Muscle layer of colon (tissue), 2 donors: ENCODE results near the gene ITGAL.
"Not testable (repeated sequence)": the region's sequence is repeated elsewhere in the genome, so short reads cannot be mapped to it uniquely, and the experiment has no call there.

Source experiments
- H3K27ac ChIP-seq: one replicate; pipeline ENCODE4 v1.7.0; 2013; ENCODE audit warnings: low read depth, mild to moderate bottlenecking, low read length, moderate library complexity
- H3K27me3 ChIP-seq, 2 donors: one replicate each; pipeline ENCODE4 v1.7.0; 2013; ENCODE audit warnings: low read length in 2 of 2, mild to moderate bottlenecking in 2 of 2; ENCODE audit not compliant: insufficient read depth in 2 of 2, control insufficient read depth in 1 of 2
- H3K36me3 ChIP-seq: one replicate; pipeline ENCODE4 v1.7.0; 2013; ENCODE audit warnings: mild to moderate bottlenecking, low read length; ENCODE audit not compliant: insufficient read depth
- H3K4me1 ChIP-seq: one replicate; pipeline ENCODE4 v1.7.0; 2013; ENCODE audit warnings: mild to moderate bottlenecking, low read length; ENCODE audit not compliant: insufficient read depth
- H3K4me3 ChIP-seq, 2 donors: one replicate each; pipeline ENCODE4 v1.7.0; 2013; ENCODE audit warnings: low read length in 2 of 2, low read depth in 1 of 2, mild to moderate bottlenecking in 1 of 2, moderate library complexity in 1 of 2
- H3K9ac ChIP-seq: one replicate; pipeline ENCODE4 v1.7.0; 2013; ENCODE audit warnings: low read length
- H3K9me3 ChIP-seq: one replicate; pipeline ENCODE4 v1.7.0; 2013; ENCODE audit warnings: mild to moderate bottlenecking, low read length
- donor health status: abdominal sarcoma.
- donor health status: Adenocarcinoma of cecum.

The ITGAL gene

GRCh38 chr16:30458561-30459394 is 13.8 kb upstream of the ITGAL start:
- H3K9ac ChIP-seq, result no peak overlapping the region

GRCh38 chr16:30459456-30459855 is 13.1 kb upstream of the ITGAL start:
- H3K27ac ChIP-seq, result no peak overlapping the region
- H3K9ac ChIP-seq, result no peak overlapping the region
- no peak overlapping the region for H3K4me3 ChIP-seq
- no peaks in the 10 kb centered on the region for H3K27me3 ChIP-seq
- H3K4me1 ChIP-seq, result no peaks in the 10 kb centered on the region
- no peaks in the 10 kb centered on the region for H3K36me3 ChIP-seq
- no peaks in the 10 kb centered on the region for H3K9me3 ChIP-seq

More at GRCh38 chr16:30458561-30459394, 13.8 kb upstream of the ITGAL start:
- no peaks in the 10 kb centered on the region for H3K27me3 ChIP-seq
- no peaks in the 10 kb centered on the region for H3K36me3 ChIP-seq
- no peaks in the 10 kb centered on the region for H3K4me1 ChIP-seq
- no peak overlapping the region for H3K4me3 ChIP-seq
- no peak overlapping the region for H3K27ac ChIP-seq
- H3K9me3 ChIP-seq, result no peaks in the 10 kb centered on the region

- not testable (repeated sequence) for H3K36me3 ChIP-seq, H3K9me3 ChIP-seq, H3K9ac ChIP-seq, H3K27me3 ChIP-seq, H3K27ac ChIP-seq, H3K4me1 ChIP-seq, H3K4me3 ChIP-seq
Observed at GRCh38 chr16:30461426-30461825, 11.1 kb upstream of the ITGAL start.

GRCh38 chr16:30464078-30464477 is 8.5 kb upstream of the ITGAL start:
- H3K9ac ChIP-seq, result no peak overlapping the region
- H3K27me3 ChIP-seq, result no peaks in the 10 kb centered on the region
- H3K27ac ChIP-seq, result no peak overlapping the region

GRCh38 chr16:30470170-30470512 is 2.4 kb upstream of the ITGAL start:
- Histone ChIP-seq H3K27me3 (peaks cover 0 to 9% of the 10 kb centered on the region in 2 donors), H3K27ac (no peak overlapping the region), H3K9me3 (no peaks in the 10 kb centered on the region), H3K9ac (no peak overlapping the region), H3K4me1 (no peaks in the 10 kb centered on the region), H3K36me3 (no peaks in the 10 kb centered on the region), H3K4me3 (no peak overlapping the region)

More at GRCh38 chr16:30464078-30464477, 8.5 kb upstream of the ITGAL start:
- Histone ChIP-seq H3K4me1 (no peaks in the 10 kb centered on the region), H3K36me3 (no peaks in the 10 kb centered on the region), H3K4me3 (no peak overlapping the region), H3K9me3 (no peaks in the 10 kb centered on the region)

GRCh38 chr16:30470632-30470995 is 1.9 kb upstream of the ITGAL start:
- Histone ChIP-seq H3K27ac (no peak overlapping the region), H3K4me1 (no peaks in the 10 kb centered on the region), H3K9ac (no peak overlapping the region), H3K4me3 (no peak overlapping the region), H3K27me3 (peaks cover 0 to 12% of the 10 kb centered on the region in 2 donors), H3K36me3 (no peaks in the 10 kb centered on the region), H3K9me3 (no peaks in the 10 kb centered on the region)

- no peak overlapping the region for H3K27ac ChIP-seq
- H3K9ac ChIP-seq, result no peak overlapping the region
- H3K27me3 ChIP-seq, result peaks cover 0 to 12% of the 10 kb centered on the region in 2 donors
- H3K36me3 ChIP-seq, result no peaks in the 10 kb centered on the region
- no peaks in the 10 kb centered on the region for H3K9me3 ChIP-seq
- no peak overlapping the region for H3K4me3 ChIP-seq
- no peaks in the 10 kb centered on the region for H3K4me1 ChIP-seq
Observed at GRCh38 chr16:30473231-30474073, 910 bp downstream of the ITGAL start.

- no peaks in the 10 kb centered on the region for H3K36me3 ChIP-seq
- H3K27me3 ChIP-seq, result peaks cover 0 to 12% of the 10 kb centered on the region in 2 donors
- no peak overlapping the region for H3K27ac ChIP-seq
- H3K9me3 ChIP-seq, result no peaks in the 10 kb centered on the region
- no peak overlapping the region for H3K9ac ChIP-seq
- no peak overlapping the region for H3K4me3 ChIP-seq
- H3K4me1 ChIP-seq, result no peaks in the 10 kb centered on the region
Observed at GRCh38 chr16:30474074-30474452, 1.5 kb downstream of the ITGAL start.

GRCh38 chr16:30474684-30475083 is 2.1 kb downstream of the ITGAL start:
- Histone ChIP-seq H3K9ac (no peak overlapping the region), H3K36me3 (no peaks in the 10 kb centered on the region), H3K4me1 (no peaks in the 10 kb centered on the region), H3K27me3 (peaks cover 0 to 12% of the 10 kb centered on the region in 2 donors), H3K4me3 (no peak overlapping the region), H3K27ac (no peak overlapping the region), H3K9me3 (no peaks in the 10 kb centered on the region)

- Histone ChIP-seq H3K4me1 (no peaks in the 10 kb centered on the region), H3K36me3 (no peaks in the 10 kb centered on the region), H3K27ac (no peak overlapping the region), H3K9ac (no peak overlapping the region), H3K4me3 (no peak overlapping the region), H3K27me3 (peaks cover 0 to 12% of the 10 kb centered on the region in 2 donors), H3K9me3 (no peaks in the 10 kb centered on the region)
Observed at GRCh38 chr16:30476991-30477390, 4.4 kb downstream of the ITGAL start.

- not testable (repeated sequence) for H3K4me3 ChIP-seq, H3K36me3 ChIP-seq, H3K27ac ChIP-seq, H3K9ac ChIP-seq, H3K4me1 ChIP-seq, H3K9me3 ChIP-seq
- peaks cover 0 to 12% of the 10 kb centered on the region in 2 donors for H3K27me3 ChIP-seq
Observed at GRCh38 chr16:30477773-30478172, 5.2 kb downstream of the ITGAL start.
